Activated CD4-positive, alpha-beta T cell treated with anti-CD3 and anti-CD28 coated beads, Interleukin-2, amount 50 U/mL, for 4 hours (primary cell): Measurements from ENCODE around the gene MPPED1.

Experiments
- DNase-seq, 2 experiments: peaks; one replicate each; pipeline ENCODE4 v3.0.0-alpha.2; 2020

Gene MPPED1

DNA sequence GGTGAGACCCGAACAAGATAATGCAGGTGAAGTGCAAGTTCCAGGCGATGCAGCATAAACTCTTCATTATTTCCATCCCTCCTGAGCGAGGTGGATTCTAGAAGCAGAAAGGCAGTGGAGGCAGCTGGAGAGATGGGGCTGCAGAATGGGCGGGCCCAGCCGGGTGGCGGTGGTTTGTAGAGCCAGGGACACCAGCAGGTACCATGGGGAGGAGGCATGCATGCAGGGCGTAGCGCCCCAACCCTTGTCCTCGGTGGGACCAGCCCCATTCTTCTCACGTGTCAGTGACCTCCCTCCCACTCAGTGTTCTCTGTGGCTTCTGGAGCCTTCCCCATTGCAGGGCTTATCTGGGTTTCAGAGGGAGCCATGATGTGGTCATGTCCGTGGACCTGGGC is 38.0 kb downstream of the MPPED1 start:
- no peak for DNase-seq

DNA sequence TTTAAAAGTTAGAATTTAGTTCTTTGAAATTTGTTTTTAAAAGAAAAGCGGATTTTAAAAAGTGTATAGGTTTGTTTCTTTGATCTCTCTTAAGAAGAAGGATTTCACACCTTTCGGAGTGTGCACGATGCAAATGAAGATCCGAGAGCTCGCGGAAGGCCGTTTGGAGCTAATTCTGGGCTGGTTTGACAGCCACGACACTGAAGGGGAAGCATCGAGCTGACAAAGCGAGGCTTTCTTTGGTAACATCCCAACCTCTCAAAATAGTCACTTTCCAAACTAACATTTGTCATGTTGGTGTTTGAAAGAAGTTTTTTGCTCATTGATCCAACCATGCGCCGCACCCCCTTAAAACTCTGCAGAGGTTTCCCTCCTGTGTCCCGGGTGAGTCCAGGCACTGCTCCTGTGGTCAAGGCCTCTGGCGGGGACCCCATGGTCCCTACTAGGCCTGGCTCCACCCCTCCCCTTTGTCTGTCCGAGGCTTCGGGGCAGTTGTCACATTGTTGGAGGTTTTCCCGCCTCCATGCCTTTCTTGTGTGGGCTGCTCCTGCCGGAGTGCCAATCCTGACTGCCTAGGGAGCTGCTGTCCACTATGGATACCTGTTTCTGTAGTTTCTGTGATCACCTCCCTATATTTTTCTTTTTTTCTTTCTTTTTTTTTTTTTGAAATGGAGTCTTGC is 39.7 kb downstream of the MPPED1 start:
- DNase-seq, result no peak

DNA sequence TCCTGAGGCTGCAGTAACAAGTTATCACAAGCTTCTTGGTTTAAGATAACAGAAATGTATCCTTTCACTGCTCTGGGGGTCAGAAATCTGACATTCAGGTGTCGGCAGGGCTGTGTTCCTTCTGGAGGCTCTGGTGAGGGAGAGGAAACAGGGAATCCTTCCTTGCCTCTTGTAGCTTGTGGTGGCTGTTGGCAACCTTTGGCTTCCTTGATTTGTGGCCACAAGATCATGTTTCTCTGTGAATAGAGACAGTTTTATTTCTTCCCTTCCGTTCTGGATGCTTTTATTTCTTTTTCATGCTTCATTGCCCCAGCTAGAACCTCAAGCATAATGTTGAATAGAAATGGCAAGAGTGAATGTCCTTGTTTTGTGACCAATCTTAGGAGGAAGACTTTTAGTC is 44.0 kb downstream of the MPPED1 start:
- no peak for DNase-seq

DNA sequence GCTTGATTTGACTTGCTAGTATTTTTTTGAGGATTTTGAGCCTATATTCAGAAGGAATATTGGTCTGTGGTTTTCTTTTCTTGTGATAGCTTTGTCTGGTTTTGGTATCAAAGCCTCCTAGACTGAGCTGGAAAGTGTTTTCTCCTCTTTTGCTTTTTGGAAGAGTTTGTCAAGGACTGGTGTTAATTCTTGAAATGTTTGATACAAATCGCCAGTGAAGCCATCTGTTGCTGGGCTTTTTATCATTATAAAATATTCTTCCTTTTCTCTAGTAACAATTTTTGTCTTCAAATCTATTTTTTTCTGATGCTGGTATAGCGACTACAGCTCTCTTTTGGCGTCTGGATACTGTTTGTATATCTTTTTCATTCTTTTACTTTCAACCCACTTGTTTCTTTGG is 45.2 kb downstream of the MPPED1 start:
- DNase-seq, result no peak

DNA sequence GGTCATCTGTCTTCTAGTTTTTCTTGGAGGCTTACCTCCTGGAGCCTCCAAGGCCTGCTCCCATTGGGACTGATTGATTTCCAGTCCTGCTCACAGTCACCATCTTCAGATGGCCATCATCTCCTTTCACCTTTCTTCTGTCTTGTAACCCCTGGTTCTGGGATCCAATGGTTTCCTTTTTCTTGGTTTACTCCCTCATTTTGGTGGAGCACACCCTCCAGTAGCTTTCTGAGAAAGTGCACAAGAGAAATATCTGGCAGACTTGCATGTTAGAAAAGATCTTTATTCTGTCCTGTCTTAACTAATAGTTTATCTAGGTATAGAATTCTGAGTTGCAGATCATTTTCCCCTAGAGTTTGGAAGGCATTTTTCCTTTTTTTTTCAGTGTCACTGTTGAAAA is 50.9 kb downstream of the MPPED1 start:
- DNase-seq, result no peak

DNA sequence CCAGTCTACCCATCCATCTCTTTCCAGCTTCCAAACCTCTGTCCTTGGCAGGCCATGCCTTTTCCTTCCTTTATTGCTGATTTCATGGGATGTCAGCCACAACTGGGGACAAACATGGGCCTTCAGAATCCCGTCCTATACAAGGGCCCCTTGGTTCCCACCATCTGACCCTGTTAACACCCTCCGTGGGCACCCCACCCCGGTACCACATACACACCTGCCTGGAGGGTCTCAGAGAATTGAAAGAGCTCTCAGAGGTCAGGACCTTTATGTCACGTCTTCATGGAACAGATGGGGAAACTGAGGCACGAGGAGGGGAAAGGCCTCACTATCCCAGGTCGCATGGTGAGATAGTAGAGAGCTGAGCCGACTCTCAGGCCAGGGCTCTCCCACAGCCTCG is 53.0 kb downstream of the MPPED1 start:
- no peak for DNase-seq

DNA sequence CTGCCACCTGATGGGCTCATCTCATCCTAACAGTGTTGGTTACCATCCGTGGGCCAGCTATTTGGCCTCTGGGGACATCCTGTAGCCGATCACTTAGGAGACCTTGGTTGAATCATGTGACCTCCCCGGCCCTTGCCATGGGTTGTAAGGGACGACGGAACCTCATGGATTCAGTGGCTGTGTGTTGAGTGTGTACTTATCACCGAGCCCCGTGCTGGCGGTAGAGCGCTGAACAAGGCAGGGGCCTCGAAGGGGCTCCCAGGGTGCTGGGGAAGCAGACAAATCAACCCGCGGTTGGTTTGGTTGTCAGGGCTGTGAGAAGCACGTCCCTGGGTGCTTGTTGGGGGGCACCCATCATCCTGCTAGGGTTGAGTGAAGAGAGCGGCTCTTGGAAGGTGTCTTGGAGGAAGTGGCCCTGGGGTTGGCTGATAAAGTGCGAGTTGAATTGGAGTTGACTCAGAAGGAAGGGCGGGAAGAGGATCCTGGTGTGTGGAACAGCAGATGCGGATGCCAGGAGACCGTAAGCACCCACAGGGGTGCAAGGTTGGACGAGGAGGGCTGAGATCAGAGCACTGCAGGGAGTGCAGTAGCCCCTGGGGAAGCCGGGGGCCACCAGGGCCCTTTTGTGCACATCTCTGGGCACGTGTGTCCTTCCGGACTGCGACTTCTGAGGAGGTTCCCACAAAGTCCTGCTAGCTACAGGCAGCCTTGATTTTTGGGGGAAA is 53.6 kb downstream of the MPPED1 start:
- no peak for DNase-seq

DNA sequence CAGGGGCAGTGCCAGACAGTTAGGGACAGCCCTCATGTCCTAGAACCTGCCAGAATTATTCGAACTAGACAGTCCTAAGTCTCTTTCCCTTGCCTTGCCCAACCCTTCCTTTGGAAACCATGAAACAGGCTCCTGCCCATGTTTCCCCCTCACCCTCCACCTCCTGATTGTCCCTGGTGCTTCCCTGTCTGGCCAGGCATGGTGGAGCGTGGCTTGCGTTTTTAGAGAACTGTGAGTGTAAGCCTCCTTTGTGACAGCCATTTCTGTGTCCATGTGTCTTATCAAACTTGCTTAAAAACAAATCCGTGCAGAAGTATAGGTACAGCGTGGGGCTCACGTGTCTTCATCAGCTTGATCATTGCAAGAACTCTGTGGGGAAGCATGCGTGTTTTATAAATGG is 54.9 kb downstream of the MPPED1 start:
- DNase-seq, result no peak

DNA sequence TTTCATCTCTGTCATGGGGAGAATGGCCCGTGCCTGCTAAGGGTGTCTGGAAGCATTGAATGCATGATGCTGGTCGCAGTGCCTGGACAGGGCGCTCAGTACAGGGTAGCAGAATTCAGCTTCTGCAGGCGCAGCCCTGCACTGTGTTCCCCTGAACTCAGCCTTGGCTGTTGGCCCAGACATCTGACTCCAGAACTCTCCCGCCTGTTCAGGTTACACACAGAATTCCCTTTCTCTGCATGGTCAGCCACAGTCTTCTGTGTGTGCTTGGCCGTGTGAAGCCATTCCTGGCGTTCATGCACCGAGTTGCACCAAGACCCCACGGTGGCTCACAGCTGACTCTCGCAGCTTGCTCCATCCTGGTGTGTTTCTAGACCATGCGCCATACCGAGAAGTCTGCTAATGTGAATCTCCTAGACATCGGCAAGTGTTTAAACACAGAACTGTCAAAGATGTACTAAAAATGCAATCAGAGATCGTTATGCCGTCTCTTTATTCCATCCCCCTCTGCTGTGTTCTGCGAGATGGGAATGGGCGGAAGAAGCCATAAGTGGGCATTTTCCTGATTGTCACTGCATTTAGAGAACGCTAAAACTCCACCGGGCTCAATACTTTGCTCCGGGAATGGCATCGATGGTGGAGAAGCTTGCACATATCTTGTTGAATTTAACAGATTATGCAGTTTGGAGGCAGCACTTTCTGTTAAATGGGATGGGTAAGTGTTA is 55.6 kb downstream of the MPPED1 start:
- no peak for DNase-seq

DNA sequence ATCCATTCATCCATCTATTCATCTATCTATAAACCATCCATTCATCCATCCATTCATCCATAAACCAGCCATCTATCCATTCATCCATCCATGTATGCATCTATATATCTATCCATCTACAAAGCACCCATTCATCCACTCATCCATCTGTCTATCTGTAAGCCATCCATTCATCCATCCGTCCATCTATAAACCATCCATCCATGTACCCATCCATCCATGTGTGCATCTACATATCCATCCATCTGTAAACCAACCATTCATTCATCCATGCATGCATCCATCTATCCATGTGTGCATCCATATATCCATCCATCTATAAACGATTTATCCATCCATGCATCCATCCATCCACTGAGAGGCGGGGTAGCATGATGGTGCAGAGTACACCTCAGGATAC is 58.4 kb downstream of the MPPED1 start:
- DNase-seq, result no peak

DNA sequence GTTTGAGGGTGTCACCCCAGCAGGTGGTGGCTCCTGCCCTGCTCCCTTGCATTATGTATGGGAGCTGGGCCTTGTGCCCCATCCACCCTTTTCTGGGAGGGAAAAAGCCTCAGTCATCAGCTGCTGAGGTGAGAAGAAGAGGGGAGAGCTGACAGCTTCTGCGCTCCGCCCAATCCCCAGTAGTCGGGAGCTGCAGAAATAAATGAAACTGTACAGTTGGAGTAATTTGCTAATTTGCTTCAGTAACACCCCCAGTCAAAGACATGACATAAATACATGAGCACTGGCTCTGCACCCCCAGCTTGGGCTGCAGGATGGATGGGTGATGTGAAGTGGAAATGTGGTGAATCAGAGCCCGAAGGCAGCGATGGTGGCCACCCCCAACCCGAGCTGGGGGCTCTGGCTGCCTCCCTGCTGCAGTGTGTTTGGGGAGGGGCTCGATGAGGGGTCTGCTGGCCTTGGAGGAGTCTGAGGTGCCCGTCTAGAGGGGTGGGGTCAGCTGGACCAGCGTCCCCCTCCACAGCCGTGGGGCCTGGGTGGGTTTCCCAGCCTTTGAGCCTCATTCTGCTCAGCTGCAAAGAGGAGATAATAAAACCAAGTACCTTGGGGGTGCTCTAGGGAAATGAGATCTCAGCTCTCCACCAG is 59.2 kb downstream of the MPPED1 start:
- no peak for DNase-seq

DNA sequence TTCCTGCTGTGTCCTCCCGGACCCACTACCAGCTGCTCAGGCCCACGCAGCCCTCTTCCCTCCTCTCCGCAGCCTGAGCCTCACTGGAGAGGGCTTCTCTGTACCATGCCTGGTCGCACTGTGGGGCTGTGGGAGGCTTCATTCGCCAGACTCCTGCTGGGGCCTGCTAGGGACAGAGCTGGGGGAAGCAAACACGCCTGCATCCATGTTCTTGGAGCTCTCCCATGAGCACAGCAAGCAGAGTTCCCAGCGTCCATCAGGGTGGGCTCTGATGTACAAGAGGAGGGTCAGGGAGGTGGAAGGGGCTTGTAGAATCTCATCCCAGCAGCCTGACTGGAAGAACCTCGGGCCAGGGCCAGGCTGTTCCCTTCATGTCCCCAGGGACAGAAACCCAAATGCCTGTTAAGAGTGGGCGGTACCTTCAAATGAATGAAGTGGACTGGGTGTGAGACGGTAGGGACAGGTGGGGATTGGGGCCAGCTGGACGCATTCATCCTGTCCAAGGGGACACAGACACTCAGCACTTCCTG is 59.9 kb downstream of the MPPED1 start:
- no peak for DNase-seq

DNA sequence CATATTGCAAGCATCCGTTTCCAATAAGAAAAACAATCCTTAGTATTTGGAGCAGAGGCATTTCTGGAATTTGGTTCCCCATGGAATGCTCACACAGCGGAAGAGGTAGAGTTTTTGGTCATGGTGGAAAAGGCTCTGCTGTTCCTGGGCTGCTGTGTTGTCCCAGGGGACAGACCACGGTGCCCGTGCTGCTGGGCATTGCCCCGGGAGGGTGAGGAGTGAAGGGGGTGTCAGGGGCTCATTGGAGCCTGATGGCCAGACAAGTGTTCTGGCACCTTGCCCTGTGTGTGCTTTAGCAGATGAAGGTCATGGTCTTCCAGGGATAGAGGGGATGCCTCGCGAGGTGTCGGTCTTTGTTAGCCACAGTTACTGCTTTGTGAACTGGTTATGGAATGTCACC is 61.2 kb downstream of the MPPED1 start:
- no peak for DNase-seq

DNA sequence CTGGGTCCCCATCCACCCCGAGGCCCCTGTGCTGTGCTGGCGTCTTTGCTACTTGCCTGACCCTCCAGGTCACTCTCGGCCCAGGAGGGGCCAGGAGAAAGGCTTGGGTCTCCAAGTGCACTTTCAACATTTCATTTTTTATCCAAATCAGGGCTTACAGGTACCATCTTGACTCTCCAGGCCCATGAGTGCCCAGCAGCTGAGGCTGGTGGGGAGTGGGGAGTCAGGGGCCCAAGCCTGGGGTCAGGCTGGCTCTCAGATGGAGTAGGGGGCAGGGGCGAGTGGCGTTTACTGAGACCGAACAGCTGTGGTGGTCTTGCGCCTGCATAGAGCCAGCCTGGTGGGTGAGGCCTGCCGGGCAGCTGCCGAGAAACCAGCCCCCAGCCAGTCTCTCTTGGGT is 61.6 kb downstream of the MPPED1 start:
- DNase-seq, result no peak

DNA sequence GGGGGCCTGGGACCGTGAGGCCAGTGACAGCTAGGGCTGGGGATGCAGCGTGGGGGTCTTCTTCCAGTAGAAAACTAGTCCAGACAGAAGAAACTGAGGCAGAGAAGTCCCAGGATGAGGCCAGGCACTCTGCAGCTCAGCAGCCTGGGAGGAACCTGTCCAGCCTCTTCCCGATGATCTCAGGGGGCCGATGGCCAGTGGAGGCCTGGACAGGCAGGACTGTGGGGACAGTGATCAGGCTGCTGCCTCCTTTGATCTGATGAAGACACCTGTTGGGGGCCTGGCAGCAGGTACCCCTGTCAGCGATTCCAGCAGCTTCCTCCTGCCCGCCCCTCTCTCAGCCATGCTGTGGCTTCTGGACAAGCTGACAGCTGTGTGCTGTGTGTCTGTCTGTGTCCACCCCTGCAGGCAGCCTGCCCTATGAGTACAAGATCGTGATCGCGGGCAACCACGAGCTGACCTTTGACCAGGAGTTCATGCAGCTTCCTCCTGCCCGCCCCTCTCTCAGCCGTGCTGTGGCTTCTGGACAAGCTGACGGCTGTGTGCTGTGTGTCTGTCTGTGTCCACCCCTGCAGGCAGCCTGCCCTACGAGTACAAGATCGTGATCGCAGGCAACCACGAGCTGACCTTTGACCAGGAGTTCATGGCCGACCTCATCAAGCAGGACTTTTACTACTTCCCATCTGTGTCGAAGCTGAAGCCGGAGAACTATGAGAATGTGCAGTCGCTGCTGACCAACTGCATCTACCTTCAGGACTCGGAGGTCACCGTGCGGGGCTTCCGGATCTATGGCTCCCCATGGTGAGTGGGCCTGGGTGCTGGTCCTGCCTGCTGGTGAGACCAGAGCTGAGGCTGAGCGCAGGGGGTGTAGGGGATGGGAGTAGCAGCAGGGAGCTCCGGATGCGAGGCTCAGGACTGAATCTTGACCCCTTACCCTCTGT is 62.6 kb downstream of the MPPED1 start:
- DNase-seq, result no peak

DNA sequence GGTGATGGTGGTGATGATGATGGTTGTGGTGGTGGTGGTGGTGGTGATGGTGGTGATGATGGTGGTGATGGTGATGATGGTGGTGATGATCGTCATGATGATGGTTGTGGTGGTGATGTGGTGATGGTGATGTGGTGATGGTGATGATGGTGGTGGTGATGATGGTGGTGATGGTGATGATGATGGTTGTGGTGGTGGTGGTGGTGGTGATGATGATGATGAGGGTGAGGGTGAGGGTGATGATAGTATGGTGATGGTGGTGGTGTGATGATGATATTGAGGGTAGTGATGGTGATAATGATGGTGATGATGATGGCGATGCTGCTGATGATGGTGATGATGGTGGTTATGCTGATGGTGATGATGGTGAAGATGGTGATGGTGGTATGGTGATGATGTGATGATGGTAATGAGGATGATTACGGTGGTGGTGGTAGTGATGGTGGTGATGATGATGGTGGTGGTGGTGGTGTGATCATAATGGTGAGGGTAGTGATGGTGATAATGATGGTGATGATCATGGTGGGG is 63.8 kb downstream of the MPPED1 start:
- DNase-seq, result no peak

DNA sequence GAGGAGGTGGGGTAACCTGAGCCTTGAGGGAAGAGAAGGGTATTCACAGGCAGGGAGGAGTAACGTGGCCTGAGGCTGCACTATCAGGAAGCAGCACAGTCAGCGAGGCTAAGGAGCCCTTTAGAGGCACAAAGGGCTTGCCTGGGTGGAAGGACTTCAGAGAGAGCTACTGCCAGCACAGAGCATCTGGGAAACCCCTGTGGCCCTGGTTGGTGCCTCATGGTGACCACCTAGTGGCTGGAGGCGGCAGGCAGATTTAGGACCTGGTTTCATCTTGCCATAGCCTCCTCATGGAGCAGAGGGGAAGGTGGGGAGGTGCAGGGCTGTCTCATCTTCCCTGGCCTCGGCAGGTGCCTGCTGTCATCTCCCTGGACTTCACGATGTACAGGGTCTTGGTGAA is 64.5 kb downstream of the MPPED1 start:
- DNase-seq, result no peak

DNA sequence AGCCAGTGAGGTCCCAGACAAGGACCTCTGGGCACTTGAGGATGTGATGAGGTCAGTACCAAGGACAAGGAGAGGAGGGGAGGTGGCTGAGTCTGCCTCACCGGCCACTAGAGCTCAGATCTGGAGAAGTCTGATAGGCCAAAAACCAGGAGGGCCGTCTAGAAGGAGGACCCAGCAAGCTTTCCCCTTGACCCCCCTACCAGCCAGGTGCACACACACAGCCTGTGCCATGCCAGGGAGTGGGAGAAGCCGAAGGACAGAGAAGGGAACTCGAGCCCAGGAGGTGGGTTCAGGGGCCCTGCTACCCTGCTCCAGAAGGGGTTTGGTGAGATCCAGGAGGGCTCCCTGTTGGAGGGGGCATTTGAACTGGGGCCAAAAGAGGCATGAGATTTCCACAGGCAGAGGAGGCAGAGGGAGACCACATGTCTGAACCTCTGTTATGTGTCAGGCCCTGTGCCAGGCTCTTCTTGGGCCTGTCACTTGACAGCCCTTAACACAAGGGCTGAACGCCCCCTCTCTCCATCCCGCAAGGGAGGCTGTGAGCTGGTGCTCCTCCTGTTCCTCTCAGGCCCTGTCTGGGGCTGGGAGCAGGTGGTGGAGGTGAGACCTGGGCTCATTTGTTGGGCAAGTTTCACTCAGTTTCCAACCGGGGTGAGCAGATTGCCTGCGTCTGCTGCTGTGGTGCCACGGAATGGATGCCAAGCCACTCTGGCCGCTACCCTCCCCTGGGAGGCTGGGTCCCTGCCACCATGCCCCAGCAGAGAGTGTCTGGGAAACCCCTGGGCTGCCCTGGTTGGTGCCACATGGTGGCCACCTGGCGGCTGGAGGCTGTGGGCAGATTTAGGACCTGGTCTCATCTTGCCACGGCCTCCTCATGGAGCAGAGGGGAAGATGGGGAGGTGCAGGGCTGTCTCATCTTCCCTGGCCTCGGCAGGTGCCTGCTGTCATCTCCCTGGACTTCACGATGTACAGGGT is 65.2 kb downstream of the MPPED1 start:
- no peak for DNase-seq

DNA sequence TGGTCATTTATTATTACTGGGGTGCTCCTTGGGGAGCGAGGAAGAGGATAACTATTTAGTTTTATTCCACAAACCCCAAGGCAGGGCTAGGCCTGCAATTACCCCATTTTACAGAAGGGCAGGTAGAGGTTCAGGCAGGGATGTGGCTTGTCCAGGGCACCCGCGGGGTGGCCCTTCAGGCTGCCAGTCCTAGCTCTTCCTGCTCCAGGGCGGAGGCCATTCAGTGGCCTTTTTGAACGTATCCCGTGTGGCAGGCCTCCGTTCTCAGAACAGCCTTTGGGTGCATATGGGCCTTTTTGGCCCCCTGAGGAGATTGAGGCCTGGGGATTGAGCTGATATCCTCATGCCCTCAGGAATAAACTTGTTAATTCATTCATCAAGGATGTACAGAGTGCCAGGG is 66.2 kb downstream of the MPPED1 start:
- DNase-seq, result no peak

DNA sequence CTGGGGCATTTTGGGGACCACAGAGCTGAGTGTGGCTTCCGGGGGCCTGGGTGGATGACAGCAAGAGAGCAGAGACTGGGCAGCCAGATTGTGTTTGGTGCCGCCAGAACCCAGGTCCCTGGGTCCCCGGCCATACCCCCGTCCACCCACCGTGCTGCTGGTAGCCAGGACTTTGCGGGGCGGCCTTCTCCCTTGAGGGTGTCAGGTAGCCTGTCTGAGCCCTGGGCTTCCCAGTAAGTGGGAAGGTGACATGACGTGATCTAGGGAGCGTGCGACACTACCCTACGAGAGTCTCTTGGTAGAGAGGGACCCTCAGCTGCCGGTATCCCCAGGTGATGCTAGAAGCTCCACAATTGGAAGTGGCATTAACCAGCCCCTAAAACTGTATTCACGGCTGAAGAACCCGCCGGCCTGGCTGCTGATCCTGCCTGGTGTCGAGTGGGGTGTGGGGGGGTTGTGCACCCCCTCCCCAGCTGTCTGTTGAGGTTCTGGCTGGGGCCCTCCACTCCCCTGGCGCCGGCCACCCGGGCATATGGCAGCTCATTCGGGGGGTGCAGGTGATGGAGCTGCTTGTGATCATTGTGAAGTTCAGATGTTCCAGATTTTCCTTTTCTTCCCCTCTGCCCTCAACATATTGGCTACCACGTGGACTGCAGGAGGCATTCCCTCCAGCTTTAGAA is 66.9 kb downstream of the MPPED1 start:
- DNase-seq, result no peak
